GM18858 (cell line): ENCODE results near the gene TBL1XR1.

Experiments used
- ATAC-seq: cut with Tn5 transposase; IDR thresholded peaks from one replicate; pipeline ENCODE4 v1.9.1; 2021; ENCODE audit not compliant: unreplicated experiment

Gene TBL1XR1

DNA sequence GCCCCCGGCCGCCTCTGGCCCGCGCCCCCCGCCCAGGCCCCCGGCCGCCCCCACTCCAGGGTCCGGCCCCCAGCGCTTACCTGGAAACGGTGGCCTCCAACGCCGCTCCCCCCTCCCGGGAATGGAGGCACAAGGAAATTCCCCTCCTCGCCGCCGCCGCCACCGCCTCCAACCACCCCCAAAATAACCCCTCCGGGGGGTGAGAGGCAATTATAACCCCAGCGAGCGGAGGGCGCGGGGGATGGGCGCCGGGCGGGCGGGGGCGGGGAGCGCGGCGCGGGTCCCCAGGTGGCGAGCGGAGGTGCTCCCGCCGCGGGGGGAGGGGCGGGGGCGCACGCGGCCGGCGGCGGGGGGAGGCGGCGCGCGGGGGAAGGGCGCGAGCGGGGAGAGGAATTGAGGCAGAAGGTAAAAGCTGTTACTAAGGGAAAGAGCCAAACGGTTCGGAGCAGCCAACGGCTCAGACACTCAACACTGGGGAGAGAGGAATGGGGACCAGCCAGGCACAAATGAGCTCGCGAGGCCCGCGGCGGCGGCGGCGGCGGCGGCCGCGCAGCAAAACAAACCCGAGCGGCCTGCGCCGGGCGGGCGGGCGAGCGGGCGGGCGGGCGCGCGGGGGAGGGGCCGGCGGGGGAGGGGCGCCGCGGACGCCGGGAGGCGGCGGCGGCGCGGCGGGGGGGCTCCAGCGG, at the start of gene TBL1XR1:
Gene TBL1XR1, minus strand, starts transcription at position 442 of the 686 bp plus-strand sequence. CDS start 132,505 bp downstream, outside the sequence.
- peak; percentile 29 for ATAC-seq

- no peak for ATAC-seq
Measured at GRCh38 chr3:177245250-177245649, 48.0 kb upstream of the TBL1XR1 start.

- ATAC-seq: no peak
Measured at GRCh38 chr3:177244606-177245005, 47.3 kb upstream of the TBL1XR1 start.

DNA sequence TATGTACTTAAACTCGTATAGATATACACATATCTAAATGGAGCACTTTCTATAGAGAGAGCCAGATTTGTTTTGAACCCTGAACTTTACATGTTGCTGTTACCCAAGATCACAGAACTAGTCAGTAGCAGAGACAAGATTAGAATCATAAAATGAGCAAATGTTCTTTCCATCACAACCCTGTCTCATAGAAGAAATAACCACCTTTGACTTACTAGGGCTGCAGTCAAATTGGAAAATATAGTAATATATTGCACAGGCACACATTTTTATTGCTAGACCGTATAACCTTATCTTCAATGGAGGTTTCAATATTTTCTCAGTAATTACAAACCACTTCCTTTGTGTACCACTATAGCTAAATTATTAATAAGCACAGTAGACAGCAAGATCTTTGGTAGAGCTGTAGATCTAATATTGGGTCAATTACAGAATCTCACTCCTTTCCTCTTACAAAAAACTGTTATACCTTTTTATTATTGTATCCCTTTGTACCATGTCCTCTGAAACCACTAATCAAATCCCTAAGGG, 41.5 kb upstream of the TBL1XR1 start:
- ATAC-seq: no peak

DNA sequence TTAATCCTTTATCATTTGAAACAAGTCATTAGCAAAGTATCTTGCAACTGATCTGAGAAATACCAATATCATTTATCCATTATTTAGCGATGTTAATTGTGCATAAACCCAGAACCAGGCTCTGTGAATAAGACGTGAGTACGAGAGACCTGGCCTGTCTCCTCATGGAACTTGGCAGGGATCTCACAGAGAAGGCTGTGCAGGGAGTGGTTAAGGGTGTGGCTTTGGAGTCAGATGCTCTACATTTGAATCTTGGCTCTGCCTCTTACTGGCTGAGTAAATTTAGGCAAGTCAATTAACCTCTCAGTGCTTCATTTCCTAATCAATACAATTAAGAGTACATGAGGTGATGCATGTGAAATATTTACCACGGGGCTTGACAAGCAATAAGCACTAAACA, 39.9 kb upstream of the TBL1XR1 start:
- ATAC-seq: no peak

DNA sequence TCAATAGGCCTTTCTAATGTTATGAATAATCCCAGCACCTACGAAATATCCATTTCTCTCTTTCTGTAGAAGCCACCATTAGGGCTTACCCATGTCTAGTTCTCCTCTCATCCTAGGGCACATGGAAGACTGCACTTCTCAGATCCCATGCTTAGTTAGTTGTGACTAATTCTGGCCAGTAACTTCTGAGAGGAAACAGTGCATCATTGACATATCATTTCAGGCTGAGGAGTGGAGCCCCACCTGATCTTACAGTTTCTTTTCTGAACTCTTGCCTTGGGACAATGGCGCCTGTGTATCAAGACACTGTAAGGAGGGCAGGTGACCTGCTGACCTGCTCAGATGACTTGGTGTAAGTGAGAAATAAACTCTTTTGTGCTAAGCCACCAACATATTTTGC, 39.4 kb upstream of the TBL1XR1 start:
- no peak for ATAC-seq

DNA sequence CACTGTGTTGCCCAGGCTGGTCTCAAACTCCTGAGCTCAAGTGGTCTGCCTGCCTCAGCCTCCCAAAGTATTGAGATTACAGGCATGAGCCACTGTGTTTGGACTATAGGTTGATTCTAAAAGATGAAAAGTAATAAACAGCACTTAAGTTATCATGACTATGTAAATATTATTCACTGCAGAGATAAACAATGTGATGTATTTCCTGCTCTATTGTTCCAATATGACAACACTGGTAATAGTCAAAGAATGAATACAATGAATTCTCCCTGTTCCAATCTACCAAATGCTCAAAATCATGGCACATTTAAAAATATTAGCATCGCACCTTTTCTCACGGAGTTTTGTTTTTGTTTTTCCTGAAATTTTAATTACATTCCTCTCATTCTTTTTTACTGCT, 36.8 kb upstream of the TBL1XR1 start:
- no peak for ATAC-seq

GRCh38 chr3:177231242-177231641, 34.0 kb upstream of the TBL1XR1 start:
- no peak for ATAC-seq

- no peak for ATAC-seq
Measured at GRCh38 chr3:177230641-177231040, 33.4 kb upstream of the TBL1XR1 start.

DNA sequence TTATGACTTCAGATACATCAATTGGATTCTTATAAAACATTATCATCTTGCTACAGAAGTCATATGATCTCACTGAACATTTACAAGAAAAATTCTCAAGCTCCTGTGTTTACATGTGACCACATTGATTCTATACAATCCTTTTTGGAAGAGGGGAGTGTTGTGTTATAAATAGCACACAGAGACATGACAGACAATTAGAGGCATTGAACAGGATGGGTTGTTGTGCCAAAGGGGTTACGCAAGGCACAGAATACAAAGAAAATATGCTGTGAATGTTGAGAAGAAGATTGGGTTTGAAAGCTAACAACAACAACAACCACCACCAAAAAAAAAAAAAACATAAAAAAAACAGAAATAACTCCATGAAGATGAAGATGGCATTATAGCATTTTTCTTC, 32.5 kb upstream of the TBL1XR1 start:
- ATAC-seq: no peak

DNA sequence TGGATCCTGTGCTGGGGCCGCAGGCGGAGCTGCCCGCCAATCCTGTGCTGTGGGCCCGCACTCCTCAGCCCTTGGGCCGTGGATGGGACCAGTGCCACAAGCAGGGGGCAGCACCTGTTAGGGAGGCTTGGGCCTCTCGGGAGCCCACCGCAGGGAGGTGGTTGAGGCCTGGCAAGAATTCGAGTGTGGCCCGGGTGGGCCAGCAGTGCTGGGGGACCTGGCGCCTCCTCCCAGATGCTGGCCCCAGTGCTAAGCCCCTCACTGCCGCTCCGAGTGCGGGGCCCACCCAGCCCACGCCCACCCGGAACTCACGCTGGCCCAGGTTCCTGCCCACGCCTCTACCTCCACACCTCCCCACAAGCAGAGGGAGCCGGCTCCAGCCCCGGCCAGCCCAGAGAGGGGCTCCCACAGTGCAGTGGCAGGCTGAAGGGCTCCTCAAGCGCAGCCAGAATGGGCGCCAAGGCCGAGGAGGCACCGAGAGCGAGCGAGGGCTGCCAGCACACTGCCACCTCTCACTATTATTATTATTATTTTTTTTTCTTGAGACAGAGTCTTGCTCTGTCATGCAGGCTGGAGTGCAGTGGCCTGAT, 31.4 kb upstream of the TBL1XR1 start:
- no peak for ATAC-seq

DNA sequence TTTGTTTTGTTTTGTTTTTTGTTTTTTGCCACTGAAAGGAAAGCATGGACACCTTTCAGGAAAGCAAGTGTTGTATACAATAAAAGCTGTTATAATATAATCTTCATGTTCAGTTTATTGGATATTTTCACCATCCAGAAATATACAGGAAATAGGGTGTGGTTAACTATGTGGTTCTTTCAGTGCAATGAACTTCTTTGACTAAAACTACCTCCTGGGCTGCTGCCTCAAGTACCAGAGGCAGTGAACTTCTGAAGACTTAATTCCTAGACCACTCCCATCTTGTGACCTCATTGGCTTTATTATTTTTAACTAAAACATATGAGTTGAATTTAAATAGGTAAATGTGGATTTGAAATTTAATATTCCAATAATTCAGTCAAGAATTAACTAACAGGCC, 27.1 kb upstream of the TBL1XR1 start:
- no peak for ATAC-seq

- ATAC-seq: no peak
Measured at GRCh38 chr3:177221744-177222143, 24.5 kb upstream of the TBL1XR1 start.

GRCh38 chr3:177220136-177220974, 23.1 kb upstream of the TBL1XR1 start:
- ATAC-seq: no peak

- no peak for ATAC-seq
Measured at GRCh38 chr3:177213801-177214535, 16.7 kb upstream of the TBL1XR1 start.

GRCh38 chr3:177212756-177213155, 15.5 kb upstream of the TBL1XR1 start:
- ATAC-seq: no peak

DNA sequence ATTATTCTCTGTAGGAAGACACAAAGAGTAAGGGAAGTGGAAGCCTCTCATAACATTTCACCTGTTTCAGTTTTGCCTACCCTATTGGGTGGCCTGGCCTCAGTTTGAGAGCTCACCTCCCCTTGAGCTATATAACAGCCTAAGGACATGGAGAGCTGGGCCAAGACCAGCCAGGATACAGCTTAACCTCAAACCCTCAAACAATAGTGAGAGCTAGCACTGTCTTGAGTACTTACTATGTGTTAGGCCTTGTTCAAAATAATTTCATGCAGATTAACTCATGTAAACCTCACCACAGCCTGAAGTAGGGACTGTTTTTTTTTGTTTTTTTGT, 15.0 kb upstream of the TBL1XR1 start:
- ATAC-seq: no peak

- no peak for ATAC-seq
Measured at GRCh38 chr3:177211503-177212277, 14.4 kb upstream of the TBL1XR1 start.

GRCh38 chr3:177210744-177211502, 13.6 kb upstream of the TBL1XR1 start:
- no peak for ATAC-seq

DNA sequence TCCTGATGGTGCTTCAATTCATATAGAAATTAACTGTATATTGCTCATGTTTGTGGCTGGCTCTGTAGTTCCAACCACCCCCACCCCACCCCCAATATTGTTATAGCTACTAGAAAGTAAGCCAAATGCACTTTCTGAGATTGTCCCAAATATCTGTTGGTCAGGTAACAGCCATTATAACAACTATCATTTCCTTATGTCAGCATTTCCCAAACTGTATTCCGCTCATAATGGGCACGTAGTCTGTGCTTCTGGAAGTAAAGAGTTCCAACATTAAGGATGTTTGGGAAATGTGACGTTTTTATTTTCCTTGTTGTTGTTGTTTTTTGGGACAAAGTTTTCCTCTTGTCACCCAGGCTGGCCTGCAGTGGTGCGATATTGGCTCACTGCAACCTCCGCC, 12.2 kb upstream of the TBL1XR1 start:
- no peak for ATAC-seq
